Duodenal mucosa (tissue), 2 donors: ENCODE data around the gene ZBTB46.

Source experiments
- H3K27ac ChIP-seq: one replicate; pipeline ENCODE4 v1.7.0; 2013; ENCODE audit warnings: low read depth, low read length
- H3K27me3 ChIP-seq, 2 donors: one replicate each; pipeline ENCODE4 v1.7.0; 2013; ENCODE audit warnings: low read length in 2 of 2, control low read depth in 1 of 2; ENCODE audit not compliant: insufficient read depth in 2 of 2, control insufficient read depth in 1 of 2
- H3K36me3 ChIP-seq, 2 donors: one replicate each; pipeline ENCODE4 v1.7.0; 2013; ENCODE audit warnings: low read length in 2 of 2, control low read depth in 1 of 2; ENCODE audit not compliant: insufficient read depth in 2 of 2, control insufficient read depth in 1 of 2
- H3K4me1 ChIP-seq, 2 donors: one replicate each; pipeline ENCODE4 v1.7.0; 2013; ENCODE audit warnings: low read length in 2 of 2, control low read depth in 1 of 2; ENCODE audit not compliant: insufficient read depth in 2 of 2, control insufficient read depth in 1 of 2
- H3K4me3 ChIP-seq, 2 donors: one replicate each; pipeline ENCODE4 v1.7.0; 2013; ENCODE audit warnings: low read length in 2 of 2, low read depth in 1 of 2
- H3K9ac ChIP-seq, 2 donors: one replicate each; pipeline ENCODE4 v1.7.0; 2013; ENCODE audit warnings: low read length in 2 of 2, low read depth in 1 of 2
- H3K9me3 ChIP-seq, 2 donors: one replicate each; pipeline ENCODE4 v1.7.0; 2013; ENCODE audit warnings: low read length in 2 of 2, control low read depth in 1 of 2; ENCODE audit not compliant: control insufficient read depth in 1 of 2

The ZBTB46 gene

DNA sequence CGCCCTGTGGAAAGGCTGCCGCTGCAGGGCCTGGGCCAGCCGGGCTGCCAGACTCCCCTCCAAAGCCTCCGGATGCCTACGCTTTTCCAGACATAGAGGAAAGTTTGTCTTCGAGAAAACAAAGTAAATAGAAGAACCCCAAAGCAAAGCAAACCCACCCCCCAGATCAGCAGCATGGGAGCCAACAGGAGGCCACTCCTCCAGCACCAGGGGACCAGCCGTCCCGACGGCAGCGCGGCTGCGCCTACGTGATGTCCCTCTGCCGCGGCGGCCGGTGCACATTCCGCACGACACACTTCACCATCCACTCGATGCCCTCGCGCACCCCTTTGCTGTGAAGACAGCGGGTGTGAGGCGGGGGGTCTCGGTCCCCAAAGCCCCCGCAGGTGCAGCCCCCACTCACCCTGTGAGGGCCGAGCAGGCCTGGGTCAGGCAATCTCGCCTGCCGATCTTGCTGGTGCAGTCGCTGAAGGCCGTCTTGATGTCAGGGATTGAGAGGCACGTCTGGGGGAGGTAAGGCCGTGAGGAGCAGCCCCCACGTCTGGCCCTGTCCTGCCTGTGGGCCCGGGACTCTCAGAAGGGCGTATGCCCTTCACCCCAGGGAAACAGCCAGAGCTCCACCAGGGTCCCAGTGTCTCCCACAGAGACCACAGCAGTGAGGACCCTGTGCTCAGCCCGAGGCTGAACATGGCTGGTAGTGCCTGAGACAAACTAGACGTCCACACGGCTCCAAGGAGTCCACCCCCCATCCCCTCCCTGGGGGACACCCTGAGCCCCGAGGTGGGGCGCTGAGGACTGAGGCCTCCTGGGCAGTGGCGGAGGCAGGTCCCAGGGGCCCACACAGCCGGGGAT lies 130.6 kb downstream of the ZBTB46 start:
- no peak overlapping the region for H3K27ac ChIP-seq
- peaks cover 14 to 21% of the 10 kb centered on the region in 2 donors for H3K36me3 ChIP-seq
- no peak overlapping the region for H3K4me3 ChIP-seq
- no peaks in the 10 kb centered on the region for H3K27me3 ChIP-seq
- H3K4me1 ChIP-seq: peaks cover 17 to 30% of the 10 kb centered on the region in 2 donors
- no peaks in the 10 kb centered on the region for H3K9me3 ChIP-seq
- H3K9ac ChIP-seq: no peak overlapping the region

DNA sequence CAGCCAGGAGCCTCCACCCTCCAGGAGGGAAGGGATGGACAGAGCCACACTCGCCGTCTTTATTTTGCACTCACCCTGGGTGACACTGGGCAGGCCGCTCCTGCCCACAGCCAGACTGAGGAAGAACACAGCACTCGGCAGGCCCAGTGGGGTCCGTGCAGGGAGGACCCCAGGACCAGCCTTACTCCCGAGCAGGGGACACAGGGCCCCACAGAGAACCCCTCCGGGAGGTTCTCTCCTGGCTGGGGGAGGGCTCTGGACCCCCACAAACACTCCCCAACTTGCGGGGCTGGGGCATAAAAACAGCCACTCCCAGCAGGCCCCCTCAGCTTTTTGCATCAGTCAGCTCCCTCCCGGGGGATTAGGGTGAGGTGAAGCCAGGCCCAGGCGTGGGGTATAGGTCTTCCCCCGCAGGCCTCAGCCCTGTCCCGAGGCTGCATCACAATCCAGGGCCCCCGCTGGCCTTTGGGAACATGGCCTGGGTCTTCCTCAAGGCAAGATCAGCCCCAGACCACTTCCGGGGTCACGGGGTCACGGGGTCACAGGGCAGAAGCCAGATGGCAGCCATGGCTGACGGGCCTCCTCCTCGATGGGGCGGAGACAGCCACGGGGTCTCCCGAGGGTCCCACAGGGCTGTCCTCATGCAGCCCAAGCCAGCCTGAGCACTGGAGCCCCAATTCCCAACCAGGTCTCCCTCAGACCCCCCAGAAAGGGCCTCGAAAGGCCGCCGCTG lies 131.4 kb downstream of the ZBTB46 start:
- no peaks in the 10 kb centered on the region for H3K27me3 ChIP-seq
- peak overlapping the region; percentile 32 for H3K27ac ChIP-seq
- H3K4me3 ChIP-seq: no peak overlapping the region
- peaks cover 17 to 30% of the 10 kb centered on the region in 2 donors for H3K4me1 ChIP-seq
- H3K36me3 ChIP-seq: peaks cover 7 to 13% of the 10 kb centered on the region in 2 donors
- no peak overlapping the region for H3K9ac ChIP-seq
- no peaks in the 10 kb centered on the region for H3K9me3 ChIP-seq

DNA sequence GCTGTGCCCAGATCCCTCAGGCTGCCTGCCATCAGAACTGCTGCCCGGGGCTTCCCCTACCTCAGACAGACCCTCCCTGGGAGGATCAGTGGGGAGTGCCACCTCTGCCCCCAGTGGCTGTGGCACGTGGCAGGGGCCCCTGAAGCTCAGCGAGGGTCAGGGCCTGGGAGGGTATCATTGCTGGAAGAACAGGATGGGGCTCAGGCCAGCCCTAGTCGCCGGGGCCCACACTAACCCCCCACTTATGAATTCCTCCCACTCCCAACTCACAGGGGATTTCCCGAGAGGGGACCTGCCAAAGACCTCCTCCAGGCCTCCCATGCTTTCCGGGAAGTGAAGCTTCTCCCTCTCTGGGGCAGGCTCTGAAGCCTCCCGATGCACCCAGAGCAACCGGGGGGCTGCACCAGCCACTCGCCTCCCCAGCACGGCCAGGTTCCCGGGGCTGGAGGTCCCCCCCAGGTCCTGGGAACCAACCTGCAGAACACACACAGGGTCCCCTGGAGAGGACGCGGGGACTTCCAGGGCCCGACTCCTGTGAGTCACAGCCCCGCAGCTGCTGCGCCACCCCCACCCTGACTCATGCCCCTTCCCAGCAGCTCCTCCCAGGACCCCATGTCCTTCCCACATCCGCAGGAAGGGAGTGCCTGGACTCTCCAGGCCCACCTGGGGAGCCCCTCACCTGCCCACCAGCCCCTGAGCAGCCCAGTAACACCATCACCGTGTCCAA lies 132.2 kb downstream of the ZBTB46 start:
- H3K4me1 ChIP-seq: peaks cover 17 to 30% of the 10 kb centered on the region in 2 donors

DNA sequence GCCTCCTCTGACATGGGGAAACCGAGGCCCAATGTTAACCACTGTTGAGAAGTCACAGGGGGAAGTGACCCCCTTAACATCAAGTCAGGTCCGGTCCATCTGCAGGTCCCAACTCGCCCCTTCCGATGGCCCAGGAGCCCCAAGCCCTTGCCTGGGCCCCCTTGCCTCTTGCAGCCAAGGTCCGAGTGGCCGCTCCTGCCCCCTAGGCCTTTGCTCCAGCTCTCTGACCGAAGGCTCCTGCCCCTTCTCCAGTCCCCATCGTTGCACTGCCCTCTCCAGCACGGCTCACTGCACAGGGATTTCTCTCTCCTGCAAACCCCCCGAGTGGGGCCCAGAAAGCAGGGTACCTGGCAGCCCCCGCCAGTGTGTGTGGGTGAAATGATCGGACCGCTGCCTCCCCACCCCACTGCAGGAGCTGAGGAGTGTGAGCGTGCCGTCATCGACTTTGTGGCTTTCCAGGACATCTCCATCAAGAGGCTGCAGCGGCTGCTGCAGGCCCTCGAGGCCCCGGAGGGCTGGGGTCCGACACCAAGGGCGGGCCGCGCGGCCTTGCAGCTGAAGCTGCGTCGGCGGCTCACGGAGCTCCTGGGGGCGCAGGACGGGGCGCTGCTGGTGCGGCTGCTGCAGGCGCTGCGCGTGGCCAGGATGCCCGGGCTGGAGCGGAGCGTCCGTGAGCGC lies 133.1 kb downstream of the ZBTB46 start:
- H3K36me3 ChIP-seq: peaks cover 0 to 4% of the 10 kb centered on the region in 2 donors
- H3K4me3 ChIP-seq: no peak overlapping the region
- no peaks in the 10 kb centered on the region for H3K27me3 ChIP-seq
- H3K9ac ChIP-seq: peak overlapping the region in 1 of 2 donors; percentile 33
- peak overlapping the region; percentile 32 for H3K27ac ChIP-seq
- H3K9me3 ChIP-seq: no peaks in the 10 kb centered on the region
- peaks cover 17 to 30% of the 10 kb centered on the region in 2 donors for H3K4me1 ChIP-seq

More for the DNA sequence above, 132.2 kb downstream of the ZBTB46 start:
- Histone ChIP-seq H3K4me3 (no peak overlapping the region), H3K36me3 (peaks cover 1 to 7% of the 10 kb centered on the region in 2 donors), H3K9me3 (no peaks in the 10 kb centered on the region), H3K27me3 (no peaks in the 10 kb centered on the region), H3K9ac (no peak overlapping the region), H3K27ac (peak overlapping the region; percentile 32)

DNA sequence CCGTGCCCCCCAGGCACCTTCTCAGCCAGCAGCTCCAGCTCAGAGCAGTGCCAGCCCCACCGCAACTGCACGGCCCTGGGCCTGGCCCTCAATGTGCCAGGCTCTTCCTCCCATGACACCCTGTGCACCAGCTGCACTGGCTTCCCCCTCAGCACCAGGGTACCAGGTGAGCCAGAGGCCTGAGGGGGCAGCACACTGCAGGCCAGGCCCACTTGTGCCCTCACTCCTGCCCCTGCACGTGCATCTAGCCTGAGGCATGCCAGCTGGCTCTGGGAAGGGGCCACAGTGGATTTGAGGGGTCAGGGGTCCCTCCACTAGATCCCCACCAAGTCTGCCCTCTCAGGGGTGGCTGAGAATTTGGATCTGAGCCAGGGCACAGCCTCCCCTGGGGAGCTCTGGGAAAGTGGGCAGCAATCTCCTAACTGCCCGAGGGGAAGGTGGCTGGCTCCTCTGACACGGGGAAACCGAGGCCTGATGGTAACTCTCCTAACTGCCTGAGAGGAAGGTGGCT lies 133.7 kb downstream of the ZBTB46 start:
- Histone ChIP-seq H3K4me3 (peak overlapping the region; percentile 40 to 48), H3K4me1 (peaks cover 17 to 32% of the 10 kb centered on the region in 2 donors), H3K9ac (peak overlapping the region in 1 of 2 donors; percentile 33), H3K27me3 (no peaks in the 10 kb centered on the region), H3K36me3 (peaks cover 0 to 4% of the 10 kb centered on the region in 2 donors), H3K9me3 (no peaks in the 10 kb centered on the region), H3K27ac (no peak overlapping the region)

DNA sequence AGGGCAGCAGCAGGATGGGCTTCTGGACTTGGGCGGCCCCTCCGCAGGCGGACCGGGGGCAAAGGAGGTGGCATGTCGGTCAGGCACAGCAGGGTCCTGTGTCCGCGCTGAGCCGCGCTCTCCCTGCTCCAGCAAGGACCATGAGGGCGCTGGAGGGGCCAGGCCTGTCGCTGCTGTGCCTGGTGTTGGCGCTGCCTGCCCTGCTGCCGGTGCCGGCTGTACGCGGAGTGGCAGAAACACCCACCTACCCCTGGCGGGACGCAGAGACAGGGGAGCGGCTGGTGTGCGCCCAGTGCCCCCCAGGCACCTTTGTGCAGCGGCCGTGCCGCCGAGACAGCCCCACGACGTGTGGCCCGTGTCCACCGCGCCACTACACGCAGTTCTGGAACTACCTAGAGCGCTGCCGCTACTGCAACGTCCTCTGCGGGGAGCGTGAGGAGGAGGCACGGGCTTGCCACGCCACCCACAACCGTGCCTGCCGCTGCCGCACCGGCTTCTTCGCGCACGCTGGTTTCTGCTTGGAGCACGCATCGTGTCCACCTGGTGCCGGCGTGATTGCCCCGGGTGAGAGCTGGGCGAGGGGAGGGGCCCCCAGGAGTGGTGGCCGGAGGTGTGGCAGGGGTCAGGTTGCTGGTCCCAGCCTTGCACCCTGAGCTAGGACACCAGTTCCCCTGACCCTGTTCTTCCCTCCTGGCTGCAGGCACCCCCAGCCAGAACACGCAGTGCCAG lies 134.3 kb downstream of the ZBTB46 start, which contains the start of gene TNFRSF6B:
Gene TNFRSF6B (plus strand): TSS at position 25 of the 729 bp plus-strand sequence. CDS start 116 bp downstream, at position 141.
- Histone ChIP-seq H3K27me3 (no peaks in the 10 kb centered on the region), H3K4me3 (peak within 1 kb of the TSS; percentile 40 to 48), H3K27ac (no peak within 1 kb of the TSS), H3K4me1 (peaks cover 23 to 38% of the 10 kb centered on the region in 2 donors), H3K9me3 (no peaks in the 10 kb centered on the region), H3K9ac (peak within 1 kb of the TSS; percentile 25 to 33), H3K36me3 (peaks cover 0 to 4% of the 10 kb centered on the region in 2 donors)

DNA sequence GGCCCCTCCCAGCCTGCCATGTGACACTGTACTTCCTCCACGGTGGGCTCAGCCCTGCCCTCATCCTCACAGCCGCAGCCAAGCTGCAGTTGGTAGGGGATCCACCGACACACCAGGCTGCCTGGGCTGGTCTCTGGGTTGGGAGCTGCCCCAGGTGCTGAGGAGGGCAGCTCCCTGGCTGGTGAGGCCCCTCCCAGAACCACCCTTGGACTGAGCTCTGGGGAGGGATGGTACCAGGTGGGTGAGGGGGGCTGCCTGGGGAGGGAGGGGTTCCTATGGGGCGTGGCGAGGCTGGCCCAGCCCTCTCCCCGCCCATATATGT lies 134.8 kb downstream of the ZBTB46 start:
- H3K9ac ChIP-seq: no peak overlapping the region
- no peaks in the 10 kb centered on the region for H3K27me3 ChIP-seq
- H3K9me3 ChIP-seq: no peaks in the 10 kb centered on the region
- H3K4me1 ChIP-seq: peaks cover 23 to 40% of the 10 kb centered on the region in 2 donors
- peak overlapping the region in 1 of 2 donors; percentile 40 for H3K4me3 ChIP-seq
- no peak overlapping the region for H3K27ac ChIP-seq
- peaks cover 0 to 4% of the 10 kb centered on the region in 2 donors for H3K36me3 ChIP-seq

DNA sequence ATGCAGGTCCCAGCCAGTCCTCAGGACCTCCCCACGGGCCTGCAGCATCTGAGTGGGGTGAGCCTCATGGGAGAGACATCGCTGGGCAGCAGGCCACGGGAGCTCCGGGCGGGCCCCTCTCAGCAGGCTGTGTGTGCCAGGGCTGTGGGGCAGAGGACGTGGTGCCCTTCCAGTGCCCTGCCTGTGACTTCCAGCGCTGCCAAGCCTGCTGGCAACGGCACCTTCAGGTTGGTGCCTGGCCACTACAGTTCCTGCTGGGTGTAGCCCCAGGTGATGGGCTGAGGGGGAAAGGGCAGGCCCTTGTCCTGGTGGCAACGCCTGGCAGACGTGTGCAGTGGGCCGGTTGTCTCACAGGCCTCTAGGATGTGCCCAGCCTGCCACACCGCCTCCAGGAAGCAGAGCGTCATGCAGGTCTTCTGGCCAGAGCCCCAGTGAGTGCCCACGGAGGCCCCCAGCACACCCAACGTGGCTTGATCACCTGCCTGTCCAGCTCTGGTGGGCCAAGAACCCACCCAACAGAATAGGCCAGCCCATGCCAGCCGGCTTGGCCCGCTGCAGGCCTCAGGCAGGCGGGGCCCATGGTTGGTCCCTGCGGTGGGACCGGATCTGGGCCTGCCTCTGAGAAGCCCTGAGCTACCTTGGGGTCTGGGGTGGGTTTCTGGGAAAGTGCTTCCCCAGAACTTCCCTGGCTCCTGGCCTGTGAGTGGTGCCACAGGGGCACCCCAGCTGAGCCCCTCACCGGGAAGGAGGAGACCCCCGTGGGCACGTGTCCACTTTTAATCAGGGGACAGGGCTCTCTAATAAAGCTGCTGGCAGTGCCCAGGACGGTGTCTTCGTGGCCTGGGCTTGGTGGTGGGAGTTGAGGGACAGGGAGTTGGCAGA lies 135.4 kb downstream of the ZBTB46 start:
- no peaks in the 10 kb centered on the region for H3K9me3 ChIP-seq
- H3K4me1 ChIP-seq: peaks cover 23 to 40% of the 10 kb centered on the region in 2 donors
- H3K27me3 ChIP-seq: no peaks in the 10 kb centered on the region
- no peak overlapping the region for H3K27ac ChIP-seq
- no peak overlapping the region for H3K9ac ChIP-seq
- H3K4me3 ChIP-seq: no peak overlapping the region
- H3K36me3 ChIP-seq: peaks cover 0 to 4% of the 10 kb centered on the region in 2 donors
